SK-N-SH (cell line): Measurements from ENCODE around the gene ABCC4. TPM values are rescaled to one million over a fixed set of nuclear protein-coding genes. Genes with fewer than 3 reads are reported as not detected.

Experiments used
- CTCF ChIA-PET: fragments of 300-600, 350-600 bp; formaldehyde crosslinking; extraction: SDS; loops from one replicate; lab custom pipeline; 2021; lab: Yijun Ruan, JAX
- POLR2A ChIA-PET: fragments of 350-600 bp; sonication (Branson Sonifier 250); formaldehyde crosslinking; extraction: SDS; loops from one replicate; lab custom pipeline; 2020; ENCODE audit warnings: antibody characterized with exemption, inconsistent platforms; lab: Yijun Ruan, JAX
- DNase-seq: peaks from one replicate; pipeline ENCODE4 v3.0.0; 2012
- H2AFZ ChIP-seq: fragments of 200-600 bp; sonication (generic); 2 replicates; pipeline ENCODE4 v1.8.1; 2016; ENCODE audit warnings: antibody characterized with exemption, mild to moderate bottlenecking, low read depth
- H3F3A ChIP-seq: fragments of 200-600 bp; sonication (generic); replicated peaks from 2 replicates; pipeline ENCODE3; 2016; ENCODE audit warnings: antibody characterized with exemption, mild to moderate bottlenecking; ENCODE audit not compliant: insufficient read depth
- H3K27ac ChIP-seq, 2 experiments: fragments of 200-500 bp in 1 of 2; fragments of 200-600 bp in 1 of 2; sonication (Bioruptor generic) in 1 of 2; sonication (generic), shearing (Covaris generic) in 1 of 2; 2 replicates each; pipeline versions ENCODE4 v1.5.1 to v1.6.1; 2014 to 2016; ENCODE audit warnings: low read depth in 2 of 2, inconsistent platforms in 1 of 2, low read length in 1 of 2, mild to moderate bottlenecking in 1 of 2, mixed read lengths in 1 of 2
- H3K27me3 ChIP-seq: fragments of 200-600 bp; sonication (generic), shearing (Covaris generic); 2 replicates; pipeline ENCODE4 v1.6.1; 2016; ENCODE audit warnings: mixed run types; ENCODE audit not compliant: insufficient read depth
- H3K36me3 ChIP-seq, 2 experiments: fragments of 200-500 bp in 1 of 2; fragments of 200-600 bp in 1 of 2; sonication (Bioruptor generic) in 1 of 2; sonication (generic) in 1 of 2; replicated peaks in 1 of 2; 2 replicates each; pipeline versions ENCODE3 to v1.5.1; 2014 to 2016; ENCODE audit warnings: low read length in 1 of 2, mild to moderate bottlenecking in 1 of 2; ENCODE audit not compliant: insufficient read depth in 2 of 2, control insufficient read depth in 1 of 2
- H3K4me1 ChIP-seq, 2 experiments: fragments of 200-500 bp in 1 of 2; fragments of 200-600 bp in 1 of 2; sonication (Bioruptor generic) in 1 of 2; sonication (generic), shearing (Covaris generic) in 1 of 2; 2 replicates each; pipeline versions ENCODE4 v1.5.1 to v1.6.1; 2014 to 2016; ENCODE audit warnings: low read depth in 1 of 2, low read length in 1 of 2, mixed run types in 1 of 2; ENCODE audit not compliant: insufficient read depth in 2 of 2, control insufficient read depth in 1 of 2
- H3K4me2 ChIP-seq: fragments of 200-600 bp; sonication (generic), shearing (Covaris generic); 2 replicates; pipeline ENCODE4 v1.6.1; 2017; ENCODE audit warnings: mixed run types
- H3K4me3 ChIP-seq, 2 experiments: fragments of 200-500 bp in 1 of 2; fragments of 200-600 bp in 1 of 2; sonication (Bioruptor generic) in 1 of 2; sonication (generic), shearing (Covaris generic) in 1 of 2; 2 replicates each; pipeline versions ENCODE4 v1.5.1 to v1.8.1; 2014 to 2016; ENCODE audit warnings: low read depth in 2 of 2, inconsistent platforms in 1 of 2, low read length in 1 of 2, mild to moderate bottlenecking in 1 of 2, mixed read lengths in 1 of 2, moderate library complexity in 1 of 2
- H3K79me2 ChIP-seq: fragments of 200-600 bp; sonication (generic); 2 replicates; pipeline ENCODE4 v1.8.1; 2017; ENCODE audit warnings: mild to moderate bottlenecking; ENCODE audit not compliant: insufficient read depth
- H3K9ac ChIP-seq: fragments of 200-600 bp; sonication (generic); 2 replicates; pipeline ENCODE4 v1.6.1; 2017; ENCODE audit warnings: mixed run types
- H3K9me2 ChIP-seq: fragments of 200-600 bp; sonication (generic); 2 replicates; pipeline ENCODE4 v1.6.1; 2017; ENCODE audit warnings: mixed run types
- H3K9me3 ChIP-seq: fragments of 200-600 bp; sonication (generic); 2 replicates; pipeline ENCODE4 v1.6.1; 2017; ENCODE audit warnings: mixed run types, mild to moderate bottlenecking, moderate library complexity
- H4K20me1 ChIP-seq: fragments of 200-600 bp; sonication (generic); 2 replicates; pipeline ENCODE4 v1.6.1; 2017; ENCODE audit warnings: mild to moderate bottlenecking, mixed run types; ENCODE audit not compliant: insufficient read depth
- CHD2 ChIP-seq: fragments of 150-350 bp; IDR thresholded peaks from 2 replicates; pipeline ENCODE4 v1.6.1; 2018; ENCODE audit warnings: low read length; ENCODE audit not compliant: partially characterized antibody
- ELF1 ChIP-seq: IDR thresholded peaks from 2 replicates; pipeline ENCODE4 v1.4.0; 2012
- EP300 ChIP-seq, 2 experiments: IDR thresholded peaks; 2 replicates each; pipeline versions ENCODE4 v1.4.0 to v1.6.1; 2012; ENCODE audit warnings: borderline replicate concordance in 1 of 2, low read depth in 1 of 2, low read length in 1 of 2
- FOXJ3 ChIP-seq: sonication (generic); formaldehyde crosslinking; IDR thresholded peaks from 2 replicates; pipeline ENCODE4 v1.5.1; 2020; ENCODE audit warnings: mild to moderate bottlenecking, missing genetic modification reagents
- GATA2 ChIP-seq: sonication (generic); formaldehyde crosslinking; IDR thresholded peaks from 2 replicates; pipeline ENCODE4 v1.5.0; 2020; ENCODE audit warnings: mild to moderate bottlenecking, missing genetic modification reagents
- MAX ChIP-seq: IDR thresholded peaks from 2 replicates; pipeline ENCODE4 v1.4.0; 2012; ENCODE audit warnings: low read depth
- MXI1 ChIP-seq: IDR thresholded peaks from 2 replicates; pipeline ENCODE4 v1.6.1; 2012; ENCODE audit warnings: mild to moderate bottlenecking, low read depth, low read length, improper control_type of control experiment
- PBX3 ChIP-seq: IDR thresholded peaks from 2 replicates; pipeline ENCODE4; 2012
- POLR2AphosphoS5 ChIP-seq: IDR thresholded peaks from 2 replicates; pipeline ENCODE4 v1.6.1; 2012; ENCODE audit warnings: low read depth, low read length
- RCOR1 ChIP-seq: fragments of 150-350 bp; IDR thresholded peaks from 2 replicates; pipeline ENCODE4 v1.6.1; 2017; ENCODE audit warnings: antibody characterized with exemption, low read length
- REST ChIP-seq: IDR thresholded peaks from 2 replicates; pipeline ENCODE4 v1.6.1; 2012; ENCODE audit warnings: mild to moderate bottlenecking, low read depth, low read length, moderate library complexity
- RFX5 ChIP-seq: IDR thresholded peaks from 2 replicates; pipeline ENCODE4 v1.6.1; 2012; ENCODE audit warnings: mild to moderate bottlenecking, improper control_type of control experiment, low read length
- RXRA ChIP-seq: IDR thresholded peaks from 2 replicates; pipeline ENCODE4 v1.4.0; 2012; ENCODE audit warnings: low read depth, mild to moderate bottlenecking, borderline replicate concordance
- TCF12 ChIP-seq: IDR thresholded peaks from 2 replicates; pipeline ENCODE4 v1.4.0; 2012
- TEAD4 ChIP-seq: IDR thresholded peaks from 2 replicates; pipeline ENCODE4 v1.4.0; 2012; ENCODE audit warnings: mild to moderate bottlenecking, borderline replicate concordance; ENCODE audit not compliant: insufficient read depth
- USF2 ChIP-seq: fragments of 150-350 bp; IDR thresholded peaks from 2 replicates; pipeline ENCODE4 v1.6.1; 2017; ENCODE audit warnings: antibody characterized with exemption, low read length, low read depth, borderline replicate concordance
- ZBTB33 ChIP-seq: IDR thresholded peaks from 2 replicates; pipeline ENCODE4 v1.4.0; 2012; ENCODE audit warnings: low read depth, borderline replicate concordance
- WGBS: methylation state at CpG from one replicate; pipeline ENCODE4 v1.1.6; 2017; ENCODE audit warnings: low lambda C conversion rate; 5-methylcytosine and 5-hydroxymethylcytosine counted together
- polyA plus RNA-seq, 3 experiments: library from polyadenylated mRNA; depleted of rRNA; stranded (reverse); fragments of >200 nt; gene quantifications; 2 replicates each; pipeline ENCODE4 v1.2.3, GENCODE V29; 2012

Gene ABCC4
- polyA plus RNA-seq, 1 of the 3 experiments (the other 2 are of a cell fraction): 7.8 TPM

- TF ChIP-seq FOXJ3 (no peak), TCF12 (no peak), MAX (no peak), USF2 (no peak), EP300 (IDR thresholded peaks at IDR 0.05; ENCODE audit: borderline replicate concordance in 1 of 2, low read depth in 1 of 2, low read length in 1 of 2) (no peak), RXRA (no peak), PBX3 (no peak), REST (no peak), CHD2 (no peak), GATA2 (CRISPR knock-in tag) (no peak)
- TF ChIP-seq, all 33 proteins: peak for 0
- Histone ChIP-seq H3K36me3 (peaks cover 0 to 6% of the 10 kb centered on the region in 2 experiments), H3K9me2 (no peaks in the 10 kb centered on the region), H3K9me3 (0 out of 2 replicates have a peak, but pooled peaks cover 3% of the 10 kb centered on the region), H3K9ac (no peak overlapping the region), H3F3A (peaks cover 4% of the 10 kb centered on the region), H3K4me1 (no peaks in the 10 kb centered on the region), H3K4me3 (no peak overlapping the region), H3K4me2 (no peak overlapping the region), H3K27ac (no peak overlapping the region), H3K79me2 (no peaks in the 10 kb centered on the region), H3K27me3 (no peaks in the 10 kb centered on the region), H4K20me1 (no peaks in the 10 kb centered on the region), H2AFZ (no peak overlapping the region)
- DNase-seq: no peak
- WGBS: 96% methylated on average over 3 of the region's 3 CpGs
- CTCF ChIA-PET: no interaction called here
- POLR2A ChIA-PET: no interaction called here
Observed at GRCh38 chr13:95027638-95028037, 273.6 kb downstream of the ABCC4 start.

- CTCF ChIA-PET: no interaction called here
- Histone ChIP-seq H2AFZ (no peak overlapping the region), H3K9ac (no peak overlapping the region), H3K27me3 (no peaks in the 10 kb centered on the region), H3K9me3 (0 out of 2 replicates have a peak, but pooled peaks cover 3% of the 10 kb centered on the region), H3K27ac (no peak overlapping the region), H3K79me2 (no peaks in the 10 kb centered on the region), H3K4me2 (no peak overlapping the region), H3K4me3 (no peak overlapping the region), H3K4me1 (peaks cover 0 to 5% of the 10 kb centered on the region in 2 experiments; a peak in 1 of 4 replicates), H3K9me2 (no peaks in the 10 kb centered on the region), H4K20me1 (no peaks in the 10 kb centered on the region), H3K36me3 (peaks cover 0 to 6% of the 10 kb centered on the region in 2 experiments), H3F3A (peaks cover 4% of the 10 kb centered on the region)
- WGBS: 91% methylated on average over 1 of the region's 1 CpG
- no peak for DNase-seq
- POLR2A ChIA-PET: no interaction called here
- TF ChIP-seq CHD2 (no peak), USF2 (no peak), POLR2AphosphoS5 (no peak), GATA2 (CRISPR knock-in tag) (no peak), PBX3 (no peak), RFX5 (no peak), ELF1 (no peak), MXI1 (no peak), ZBTB33 (no peak), RCOR1 (no peak), TEAD4 (no peak)
Observed at GRCh38 chr13:95025116-95025515, 276.1 kb downstream of the ABCC4 start.
